Measurements from ENCODE around the gene NSG1.

DNA sequence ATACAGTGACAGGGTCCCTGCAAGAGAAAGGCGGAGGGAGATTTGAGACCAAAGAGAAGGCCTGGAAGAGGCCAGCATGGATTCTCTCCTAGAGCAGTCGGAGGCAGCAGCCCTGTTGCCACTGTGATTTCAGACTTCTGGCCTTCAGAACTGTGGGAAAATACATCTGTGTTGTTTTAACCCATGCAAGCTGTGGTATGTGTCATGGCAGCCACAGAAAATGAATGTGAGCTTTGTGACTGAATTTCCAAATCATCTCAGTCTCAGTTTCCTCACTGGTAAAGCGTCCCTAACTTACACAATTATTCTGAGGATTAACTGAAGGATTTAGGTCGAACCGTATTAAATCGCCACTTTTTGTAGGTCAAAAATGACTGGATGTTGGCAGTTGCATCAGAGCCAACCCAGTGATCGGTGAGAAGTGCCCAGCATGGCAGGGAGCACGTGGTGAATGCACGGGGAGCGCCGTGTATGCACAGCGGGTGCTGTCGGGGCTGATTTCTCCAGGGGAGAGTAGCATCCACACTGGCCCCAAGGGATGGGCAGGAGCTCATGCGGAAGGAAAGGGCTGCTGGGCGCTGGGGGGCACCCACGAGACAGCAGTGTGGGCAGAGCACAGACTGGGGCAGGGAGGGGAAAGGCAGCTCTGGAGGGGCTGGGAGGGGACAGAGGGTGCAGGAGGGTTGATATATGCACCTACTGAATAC lies 23.8 kb upstream of the NSG1 start:
- no peak for TF ChIP-seq GATA3 (IDR thresholded peaks at IDR 0.05; ENCODE audit: low read depth, low read length)
- TF ChIP-seq GATA2 (IDR thresholded peaks at IDR 0.05; ENCODE audit: low read depth, low read length): no peak

All from SH-SY5Y (cell line).